ENCODE results near the gene MIA2.

- TF ChIP-seq GATA2 (IDR thresholded peaks at IDR 0.05; ENCODE audit: low read depth, low read length) (no peak), GATA3 (IDR thresholded peaks at IDR 0.05; ENCODE audit: low read depth, low read length) (no peak)
These were observed 16.4 kb upstream of the MIA2 start for GRCh38 chr14:39217214-39217879.
